ENCODE measurements around the gene PDGFD. TPM values are rescaled to one million over a fixed set of nuclear protein-coding genes. Genes with fewer than 3 reads are reported as not detected.

The PDGFD gene
- total RNA-seq, 1 donor from 2014 or later, result 5.0 TPM

DNA sequence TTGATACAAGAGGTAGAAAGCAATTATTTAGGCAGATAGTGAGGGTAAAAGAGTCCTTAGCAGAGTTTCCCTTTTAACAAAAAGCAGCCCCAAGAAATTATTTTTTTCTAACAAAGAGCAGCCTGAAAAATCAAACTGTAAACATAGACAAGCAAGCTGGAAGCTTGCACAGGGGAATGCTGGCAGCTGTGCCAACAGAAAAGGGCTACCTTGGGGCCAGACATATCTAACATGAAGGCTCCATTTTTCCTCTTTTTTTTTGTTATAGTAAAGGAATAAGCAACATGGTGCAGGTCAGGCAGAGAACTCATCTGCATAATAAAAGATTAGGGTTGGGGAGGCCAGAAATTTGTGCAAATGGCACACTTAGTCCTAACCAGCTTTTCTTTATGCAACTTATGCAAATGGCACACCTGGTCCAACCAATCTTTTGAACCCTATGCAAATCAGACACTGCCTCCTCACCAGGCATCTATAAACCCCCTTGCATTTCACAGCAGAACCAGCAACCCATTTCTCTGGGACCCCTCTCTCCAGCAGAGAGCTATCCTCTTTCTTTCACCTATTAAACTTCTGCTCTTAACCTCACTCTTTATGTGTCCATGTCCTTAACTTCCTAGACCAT, 41.8 kb downstream of the PDGFD start:
- TF ChIP-seq, protein P1, sequence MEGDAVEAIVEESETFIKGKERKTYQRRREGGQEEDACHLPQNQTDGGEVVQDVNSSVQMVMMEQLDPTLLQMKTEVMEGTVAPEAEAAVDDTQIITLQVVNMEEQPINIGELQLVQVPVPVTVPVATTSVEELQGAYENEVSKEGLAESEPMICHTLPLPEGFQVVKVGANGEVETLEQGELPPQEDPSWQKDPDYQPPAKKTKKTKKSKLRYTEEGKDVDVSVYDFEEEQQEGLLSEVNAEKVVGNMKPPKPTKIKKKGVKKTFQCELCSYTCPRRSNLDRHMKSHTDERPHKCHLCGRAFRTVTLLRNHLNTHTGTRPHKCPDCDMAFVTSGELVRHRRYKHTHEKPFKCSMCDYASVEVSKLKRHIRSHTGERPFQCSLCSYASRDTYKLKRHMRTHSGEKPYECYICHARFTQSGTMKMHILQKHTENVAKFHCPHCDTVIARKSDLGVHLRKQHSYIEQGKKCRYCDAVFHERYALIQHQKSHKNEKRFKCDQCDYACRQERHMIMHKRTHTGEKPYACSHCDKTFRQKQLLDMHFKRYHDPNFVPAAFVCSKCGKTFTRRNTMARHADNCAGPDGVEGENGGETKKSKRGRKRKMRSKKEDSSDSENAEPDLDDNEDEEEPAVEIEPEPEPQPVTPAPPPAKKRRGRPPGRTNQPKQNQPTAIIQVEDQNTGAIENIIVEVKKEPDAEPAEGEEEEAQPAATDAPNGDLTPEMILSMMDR (IDR thresholded peaks at IDR 0.05), result no peak
- ATAC-seq, result no peak
- H3K27me3 ChIP-seq, result no peaks in the 10 kb centered on the region
- no peaks in the 10 kb centered on the region for H3K36me3 ChIP-seq
- no peak for DNase-seq
- intact Hi-C loops (cut with DNase I), result no loop called here
- no peaks in the 10 kb centered on the region for H3K4me1 ChIP-seq
- no peaks in the 10 kb centered on the region for H3K9me3 ChIP-seq
- no peak overlapping the region for H3K27ac ChIP-seq
- no peak overlapping the region for H3K4me3 ChIP-seq

- intact Hi-C loops (cut with DNase I), result no loop called here
- Histone ChIP-seq H3K4me1 (no peaks in the 10 kb centered on the region), H3K9me3 (peaks cover 5% of the 10 kb centered on the region), H3K27ac (no peak overlapping the region), H3K27me3 (no peaks in the 10 kb centered on the region), H3K36me3 (no peaks in the 10 kb centered on the region), H3K4me3 (no peak overlapping the region)
- no peak for DNase-seq
- ATAC-seq, result no peak
- TF ChIP-seq, protein P1 (IDR thresholded peaks at IDR 0.05), result no peak
These were observed 43.3 kb downstream of the PDGFD start for GRCh38 chr11:104120493-104121137.

DNA sequence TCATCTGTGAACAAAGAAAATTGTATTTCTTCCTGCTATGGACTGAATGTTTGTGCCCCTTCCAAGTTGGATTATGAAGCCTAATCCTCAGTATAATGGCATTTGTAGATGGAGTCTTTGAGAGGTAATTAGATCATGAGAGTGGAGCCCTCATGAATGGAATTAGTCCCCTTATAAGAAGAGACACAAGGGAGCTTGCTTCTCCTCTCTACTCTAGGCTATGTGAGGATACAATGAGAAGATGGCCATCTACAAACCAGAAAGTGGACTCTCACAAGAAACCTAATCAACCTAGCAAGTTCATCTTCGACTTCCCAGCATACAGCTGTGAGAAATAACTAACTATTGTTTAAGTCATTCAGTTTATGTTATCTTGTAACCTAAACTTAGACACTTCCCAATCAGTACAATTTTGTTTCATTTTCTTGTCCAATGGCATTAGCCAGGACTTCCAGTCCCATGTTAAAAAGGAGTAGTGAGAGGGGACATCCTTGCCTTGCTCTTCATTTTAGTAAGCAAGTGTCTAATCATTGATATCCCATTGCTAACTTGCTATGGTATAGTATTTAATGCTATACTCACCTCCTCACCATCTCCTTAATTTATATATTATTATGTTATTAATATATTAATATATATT, 45.7 kb downstream of the PDGFD start:
- ATAC-seq, result no peak
- Histone ChIP-seq H3K27me3 (no peaks in the 10 kb centered on the region), H3K4me3 (no peak overlapping the region), H3K4me1 (no peaks in the 10 kb centered on the region), H3K36me3 (no peaks in the 10 kb centered on the region), H3K27ac (no peak overlapping the region), H3K9me3 (peaks cover 5% of the 10 kb centered on the region)
- intact Hi-C loops (cut with DNase I), result no loop called here
- TF ChIP-seq, protein P1 (IDR thresholded peaks at IDR 0.05), result no peak
- DNase-seq, result no peak

DNA sequence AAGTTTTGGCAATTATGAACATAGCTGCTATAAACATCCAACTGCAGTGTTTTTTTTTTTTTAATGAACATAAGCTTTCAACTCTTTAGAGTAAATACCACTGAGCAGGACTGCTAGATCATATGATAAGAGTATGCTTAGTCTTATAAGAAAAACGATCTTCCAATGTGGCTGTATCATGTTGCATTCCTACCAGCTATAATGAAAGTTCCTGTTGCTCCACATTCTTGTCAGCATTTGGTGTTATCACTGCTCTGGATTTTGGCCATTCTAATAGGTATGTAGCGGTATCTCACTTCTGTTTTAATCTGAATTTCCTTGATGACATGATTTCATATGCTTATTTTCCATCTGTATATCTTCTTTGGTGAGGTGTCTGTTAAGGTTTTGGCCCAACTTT, 50.4 kb downstream of the PDGFD start:
- TF ChIP-seq, protein P1 (IDR thresholded peaks at IDR 0.05), result no peak
- Histone ChIP-seq H3K36me3 (no peaks in the 10 kb centered on the region), H3K4me3 (no peak overlapping the region), H3K4me1 (no peaks in the 10 kb centered on the region), H3K27me3 (no peaks in the 10 kb centered on the region), H3K9me3 (peaks cover 5% of the 10 kb centered on the region), H3K27ac (no peak overlapping the region)
- intact Hi-C loops (cut with DNase I), result no loop called here
- ATAC-seq (no peak), DNase-seq (no peak)

DNA sequence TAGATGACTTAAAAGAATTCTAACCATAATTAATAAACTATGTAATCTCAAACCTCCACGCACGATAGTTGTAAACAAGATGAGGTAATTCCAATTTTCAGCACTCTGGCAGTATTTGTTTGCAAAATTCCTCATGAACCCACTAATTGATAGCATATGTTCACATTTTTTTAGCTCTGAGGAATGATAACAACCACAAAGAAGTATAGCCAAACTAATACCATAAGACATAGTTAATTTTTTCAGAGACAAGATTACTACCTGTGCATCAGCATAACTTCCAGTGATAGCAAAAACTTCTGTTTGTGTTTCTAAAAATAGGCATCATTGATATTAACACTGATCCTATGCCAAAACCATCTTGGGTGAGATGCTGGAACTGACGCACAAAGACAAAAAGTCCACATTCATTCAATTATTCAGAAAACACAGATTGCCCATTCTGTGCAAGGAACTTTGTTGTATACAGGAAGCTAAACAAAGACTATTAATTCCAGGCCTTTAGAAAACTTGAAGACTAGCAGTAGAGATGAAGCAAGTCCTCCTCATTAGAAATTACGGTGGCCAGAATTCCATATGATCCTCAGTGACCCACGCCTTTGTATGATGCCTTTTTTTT, 57.7 kb downstream of the PDGFD start:
- no peak overlapping the region for H3K4me3 ChIP-seq
- DNase-seq, result no peak
- TF ChIP-seq, protein P1 (IDR thresholded peaks at IDR 0.05), result no peak
- ATAC-seq, result no peak
- no peaks in the 10 kb centered on the region for H3K9me3 ChIP-seq
- no peaks in the 10 kb centered on the region for H3K27me3 ChIP-seq
- H3K4me1 ChIP-seq, result no peaks in the 10 kb centered on the region
- no peak overlapping the region for H3K27ac ChIP-seq
- intact Hi-C loops (cut with DNase I), result no loop called here
- no peaks in the 10 kb centered on the region for H3K36me3 ChIP-seq
